ENCODE measurements around the gene VCPKMT.

GRCh38 chr14:50060871-50061663 is 55.3 kb downstream of the VCPKMT start:
- TF ChIP-seq REST (IDR thresholded peaks at IDR 0.05) (no peak), YY1 (IDR thresholded peaks at IDR 0.05) (no peak)

Data from liver (tissue), 1 donor.